RWPE2 (cell line): ENCODE measurements around the gene LRP1B.
A peak's percentile ranks its signal among the peaks of the same experiment; 100 is the strongest.
"Not testable (repeated sequence)": the region's sequence is repeated elsewhere in the genome, so short reads cannot be mapped to it uniquely, and the experiment has no call there.

Experiments used
- ATAC-seq: fragments of 200-7000 bp; cut with Tn5 transposase; 3 replicates; pipeline ENCODE4 v1.9.1; 2021; ENCODE audit warnings: low read depth
- DNase-seq: peaks from one replicate; pipeline ENCODE4 v3.0.0-alpha.2; 2020; ENCODE audit warnings: low spot score
- H3K27ac ChIP-seq: fragments of 450-650 bp; 2 replicates; pipeline ENCODE4 v1.5.1; 2017; ENCODE audit warnings: mild to moderate bottlenecking; ENCODE audit not compliant: poor library complexity, severe bottlenecking
- H3K27me3 ChIP-seq: fragments of 250-450 bp; sonication (Bioruptor Pico); 2 replicates; pipeline ENCODE4 v1.5.1; 2021; ENCODE audit warnings: mild to moderate bottlenecking, moderate library complexity; ENCODE audit not compliant: insufficient read depth, poor library complexity, severe bottlenecking
- H3K36me3 ChIP-seq: fragments of 250-450 bp; sonication (Bioruptor Pico); 2 replicates; pipeline ENCODE4 v1.5.1; 2020; ENCODE audit warnings: low read depth, mild to moderate bottlenecking, moderate library complexity
- H3K4me1 ChIP-seq: fragments of 250-450 bp; sonication (Bioruptor Pico); 2 replicates; pipeline ENCODE4 v1.5.1; 2021; ENCODE audit warnings: mild to moderate bottlenecking, moderate library complexity; ENCODE audit not compliant: insufficient read depth, poor library complexity, severe bottlenecking
- H3K4me3 ChIP-seq: fragments of 250-450 bp; sonication (Bioruptor Pico); 2 replicates; pipeline ENCODE4 v1.5.1; 2021; ENCODE audit warnings: mild to moderate bottlenecking, moderate library complexity; ENCODE audit not compliant: severe bottlenecking
- H3K9me3 ChIP-seq: fragments of 250-450 bp; sonication (Bioruptor Pico); 2 replicates; pipeline ENCODE4 v1.5.1; 2021; ENCODE audit warnings: mild to moderate bottlenecking, moderate library complexity; ENCODE audit not compliant: severe bottlenecking
- CTCF ChIP-seq: fragments of 450-650 bp; IDR thresholded peaks from one replicate; pipeline ENCODE4 v1.5.1; 2017; ENCODE audit warnings: mild to moderate bottlenecking, moderate library complexity; ENCODE audit not compliant: poor library complexity, severe bottlenecking

LRP1B gene

DNA sequence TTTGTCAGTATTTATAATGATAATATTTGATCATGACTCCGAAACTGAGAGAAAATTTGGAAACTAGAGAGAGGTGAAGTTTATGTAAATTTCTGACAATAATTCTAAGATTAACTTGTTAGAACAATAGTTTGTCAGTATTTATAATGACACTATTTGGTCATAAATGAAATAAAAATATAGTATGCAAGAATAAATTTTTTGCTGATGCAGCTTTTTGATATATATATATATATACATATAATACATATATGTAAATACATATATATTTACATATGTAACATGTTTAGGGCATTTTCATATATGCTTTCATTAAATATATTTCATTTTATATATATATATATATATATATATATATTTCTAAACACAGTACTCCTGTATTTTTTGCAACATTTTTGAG lies 1158.1 kb downstream of the LRP1B start:
- Histone ChIP-seq H3K27ac (no peak overlapping the region), H3K4me1 (no peaks in the 10 kb centered on the region), H3K9me3 (no peaks in the 10 kb centered on the region), H3K27me3 (no peaks in the 10 kb centered on the region), H3K4me3 (no peak overlapping the region), H3K36me3 (no peaks in the 10 kb centered on the region)
- ATAC-seq (no peak), DNase-seq (no peak)
- no peak for TF ChIP-seq CTCF

DNA sequence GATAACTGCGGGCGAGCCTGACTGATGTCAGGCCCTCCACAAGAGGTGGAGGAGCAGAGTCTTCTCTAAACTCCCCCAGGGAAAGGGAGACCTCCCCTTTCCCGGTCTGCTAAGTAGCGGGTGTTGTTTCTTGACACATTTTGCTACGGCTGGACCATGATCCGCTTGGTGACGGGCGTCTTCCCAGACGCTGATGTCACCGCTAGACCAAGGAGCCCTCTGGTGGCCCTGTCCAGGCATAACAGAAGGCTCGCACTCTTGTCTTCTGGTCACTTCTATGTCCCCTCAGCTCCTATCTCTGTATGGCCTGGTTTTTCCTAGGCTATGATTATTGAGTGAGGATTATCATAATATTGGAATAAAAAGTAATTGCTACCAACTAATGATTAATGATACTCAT lies 1166.5 kb downstream of the LRP1B start:
- H3K27ac ChIP-seq, H3K9me3 ChIP-seq, H3K36me3 ChIP-seq, H3K4me3 ChIP-seq, H3K27me3 ChIP-seq, ATAC-seq, H3K4me1 ChIP-seq, DNase-seq: not testable (repeated sequence)
- TF ChIP-seq CTCF, result peak; percentile 34

DNA sequence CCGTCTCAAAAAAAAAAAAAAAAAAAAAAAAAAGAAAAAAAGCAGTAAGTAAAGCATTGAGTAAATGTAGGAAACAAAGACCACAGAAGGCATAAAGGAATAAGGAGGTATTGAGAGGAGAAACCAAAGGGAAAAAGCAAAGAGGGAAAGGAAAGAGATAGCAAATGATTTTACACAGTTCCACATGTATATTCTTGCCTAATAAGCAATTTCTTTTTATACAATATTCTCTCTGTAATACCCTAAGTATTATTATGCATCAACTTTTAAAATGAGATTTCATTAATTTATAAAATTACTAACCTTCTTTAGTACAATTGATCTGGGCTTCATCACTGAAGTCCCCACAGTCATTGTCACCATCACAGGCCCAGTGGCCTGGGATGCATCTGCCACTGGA lies 1180.9 kb downstream of the LRP1B start:
- Histone ChIP-seq H3K4me1 (no peaks in the 10 kb centered on the region), H3K27me3 (no peaks in the 10 kb centered on the region), H3K9me3 (no peaks in the 10 kb centered on the region), H3K36me3 (no peaks in the 10 kb centered on the region), H3K4me3 (no peak overlapping the region), H3K27ac (no peak overlapping the region)
- TF ChIP-seq CTCF, result no peak
- DNase-seq, result no peak
- no peak for ATAC-seq

DNA sequence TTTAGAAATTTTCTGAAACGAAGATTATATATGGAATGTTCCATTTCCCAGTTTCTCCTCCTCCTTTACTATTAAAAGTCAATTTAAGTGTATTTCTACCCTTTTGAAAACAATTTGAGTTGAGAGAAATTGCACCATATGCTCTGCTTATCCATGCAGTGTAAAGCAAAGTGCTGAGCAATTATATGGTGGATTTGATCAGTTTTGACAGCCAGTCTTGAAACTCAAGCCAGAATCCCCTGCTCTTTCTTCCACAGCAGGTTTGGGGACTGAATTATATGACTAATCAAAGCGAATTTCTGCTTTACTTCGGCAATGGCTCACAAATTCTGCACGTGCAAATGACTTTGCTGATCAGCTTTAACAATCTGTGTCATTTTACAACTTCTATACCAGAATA lies 1183.6 kb downstream of the LRP1B start:
- H3K9me3 ChIP-seq, result no peaks in the 10 kb centered on the region
- no peak for DNase-seq
- H3K27me3 ChIP-seq, result no peaks in the 10 kb centered on the region
- no peak overlapping the region for H3K4me3 ChIP-seq
- no peaks in the 10 kb centered on the region for H3K4me1 ChIP-seq
- no peak for TF ChIP-seq CTCF
- H3K36me3 ChIP-seq, result no peaks in the 10 kb centered on the region
- ATAC-seq, result no peak
- H3K27ac ChIP-seq, result no peak overlapping the region

DNA sequence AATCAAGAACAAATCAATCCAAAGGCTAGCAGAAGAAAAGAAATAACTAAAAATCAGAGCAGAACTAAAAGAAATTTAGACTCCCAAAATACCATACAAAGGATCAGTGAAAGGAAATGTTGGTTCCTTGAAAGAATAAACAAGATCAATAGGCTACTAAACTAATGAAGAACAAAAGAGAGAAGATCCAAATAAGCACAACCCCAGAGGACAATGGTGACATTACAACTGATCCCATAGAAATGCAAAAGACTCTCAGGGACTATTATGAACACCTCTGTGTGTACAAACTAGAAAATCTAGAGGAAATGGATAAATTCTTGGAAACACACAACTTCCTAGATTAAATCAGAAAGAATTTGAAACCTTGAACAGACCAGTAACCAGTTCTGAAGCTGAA lies 1186.9 kb downstream of the LRP1B start:
- Histone ChIP-seq H3K36me3 (no peaks in the 10 kb centered on the region), H3K9me3 (no peaks in the 10 kb centered on the region), H3K4me3 (no peak overlapping the region), H3K27ac (no peak overlapping the region), H3K4me1 (no peaks in the 10 kb centered on the region), H3K27me3 (peaks cover 1% of the 10 kb centered on the region)
- DNase-seq (no peak), ATAC-seq (no peak)
- no peak for TF ChIP-seq CTCF
